GM19438 (cell line): ENCODE measurements around the gene HSPG2.

Experiments
- ATAC-seq: cut with Tn5 transposase; IDR thresholded peaks from one replicate; pipeline ENCODE4 v1.9.1; 2021; ENCODE audit warnings: low read depth; ENCODE audit not compliant: unreplicated experiment

Gene HSPG2

GRCh38 chr1:21851430-21852250 is 85.5 kb downstream of the HSPG2 start:
- no peak for ATAC-seq

DNA sequence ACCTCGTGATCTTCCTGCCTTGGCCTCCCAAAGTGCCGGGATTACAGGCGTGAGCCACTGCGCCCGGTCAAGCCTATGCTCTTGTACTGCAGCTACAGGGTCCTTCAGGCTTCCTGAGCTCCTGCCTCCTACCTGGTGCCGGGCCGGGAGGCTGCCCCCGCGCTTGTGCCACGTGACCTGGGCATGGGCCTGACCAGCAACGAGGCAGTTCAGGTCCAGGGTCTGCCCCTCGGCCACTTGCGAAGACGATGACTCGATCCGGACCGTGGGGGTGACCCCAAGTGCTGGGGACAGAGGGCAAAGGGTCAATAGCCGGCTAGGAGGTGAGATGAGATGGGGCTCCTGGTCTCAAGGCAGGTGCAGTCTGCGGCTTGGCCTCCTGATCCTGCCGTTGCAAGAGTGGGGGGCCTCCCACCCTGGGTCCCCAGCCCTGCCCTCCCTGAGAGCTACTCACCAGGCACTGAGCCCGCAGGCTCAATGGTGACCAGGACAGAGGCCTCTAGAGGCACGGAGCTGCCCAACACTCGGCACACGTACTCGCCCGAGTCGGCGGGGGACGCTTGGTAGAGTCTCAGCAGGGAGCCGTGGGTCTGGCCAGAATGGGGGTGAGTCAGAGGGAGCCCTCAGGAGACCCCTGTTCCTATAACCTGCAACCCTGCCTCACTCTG is 87.1 kb downstream of the HSPG2 start:
- no peak for ATAC-seq

- ATAC-seq, result no peak
These were observed 88.5 kb downstream of the HSPG2 start for GRCh38 chr1:21848524-21849174.

GRCh38 chr1:21847223-21848205 is 89.6 kb downstream of the HSPG2 start:
- ATAC-seq, result no peak

- no peak for ATAC-seq
These were observed 91.2 kb downstream of the HSPG2 start for GRCh38 chr1:21845646-21846641.

GRCh38 chr1:21843996-21844395 is 93.1 kb downstream of the HSPG2 start:
- no peak for ATAC-seq

DNA sequence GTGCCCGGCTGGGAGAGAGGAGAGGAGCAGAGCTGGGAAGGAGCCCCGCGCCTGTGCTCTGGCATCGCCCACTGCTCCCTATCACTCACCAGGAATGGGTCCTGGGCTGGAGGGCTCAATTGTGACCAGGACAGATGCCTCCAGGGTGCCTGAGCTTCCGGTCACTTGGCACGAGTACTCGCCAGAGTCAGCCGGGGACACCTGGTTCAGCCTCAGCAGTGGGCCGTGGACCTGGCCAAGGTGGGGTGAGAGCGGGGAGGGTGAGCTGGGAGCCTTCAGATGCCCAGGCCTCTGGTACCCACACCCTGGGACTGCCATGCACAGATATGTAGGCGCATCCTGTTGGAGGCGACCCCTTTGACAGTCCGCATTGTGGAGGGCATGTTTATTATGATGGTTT is 93.9 kb downstream of the HSPG2 start:
- ATAC-seq, result no peak

- no peak for ATAC-seq
These were observed 94.4 kb downstream of the HSPG2 start for GRCh38 chr1:21842606-21843162.

DNA sequence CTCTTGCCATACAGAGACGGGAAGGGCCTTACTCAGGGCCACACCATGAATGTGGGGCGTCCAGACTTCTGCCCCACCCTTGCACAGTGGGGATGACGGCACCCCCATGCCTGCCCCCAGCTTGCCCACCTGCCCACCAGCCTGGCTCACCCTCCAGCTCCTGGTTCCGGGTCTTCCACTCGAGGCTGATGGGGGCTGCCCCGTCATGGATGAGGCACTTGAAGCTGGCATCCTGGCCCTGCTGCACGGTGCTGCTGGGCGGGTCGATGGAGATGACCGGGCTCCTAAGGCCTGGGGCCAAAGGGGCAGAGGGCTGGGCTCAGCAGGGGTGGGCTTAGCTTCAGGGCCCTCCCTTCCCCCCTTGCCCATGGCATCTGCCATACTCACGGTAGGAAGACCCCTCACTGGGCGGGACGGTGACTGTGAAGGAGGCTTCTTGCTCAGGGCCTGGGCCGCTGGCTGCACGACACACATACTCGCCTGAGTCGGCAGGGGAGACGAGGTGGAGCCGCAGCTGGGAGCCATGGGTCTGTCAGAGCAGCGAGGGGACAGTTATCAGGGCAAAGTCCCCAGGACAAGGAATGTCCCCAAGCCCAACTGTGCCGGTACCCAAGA is 95.2 kb downstream of the HSPG2 start:
- no peak for ATAC-seq

DNA sequence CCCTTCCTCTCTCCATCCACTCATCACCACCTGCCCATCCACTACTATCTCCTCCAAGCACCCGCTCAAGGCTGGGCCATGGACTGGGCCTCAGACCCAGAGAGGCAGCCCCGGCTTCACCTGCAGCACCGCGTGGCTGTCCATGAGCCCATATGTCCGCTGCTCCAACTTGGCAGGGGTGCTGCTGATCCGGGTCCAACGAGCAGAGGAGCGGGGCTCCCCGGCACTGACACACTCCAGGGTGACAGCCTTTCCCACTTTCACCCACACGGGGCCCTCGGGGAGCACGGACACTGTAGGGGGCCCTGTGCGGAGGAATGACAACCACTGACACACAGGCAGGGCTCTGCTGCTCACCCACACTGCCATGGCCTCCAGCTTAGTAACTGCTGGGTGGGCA is 96.1 kb downstream of the HSPG2 start:
- ATAC-seq, result no peak

DNA sequence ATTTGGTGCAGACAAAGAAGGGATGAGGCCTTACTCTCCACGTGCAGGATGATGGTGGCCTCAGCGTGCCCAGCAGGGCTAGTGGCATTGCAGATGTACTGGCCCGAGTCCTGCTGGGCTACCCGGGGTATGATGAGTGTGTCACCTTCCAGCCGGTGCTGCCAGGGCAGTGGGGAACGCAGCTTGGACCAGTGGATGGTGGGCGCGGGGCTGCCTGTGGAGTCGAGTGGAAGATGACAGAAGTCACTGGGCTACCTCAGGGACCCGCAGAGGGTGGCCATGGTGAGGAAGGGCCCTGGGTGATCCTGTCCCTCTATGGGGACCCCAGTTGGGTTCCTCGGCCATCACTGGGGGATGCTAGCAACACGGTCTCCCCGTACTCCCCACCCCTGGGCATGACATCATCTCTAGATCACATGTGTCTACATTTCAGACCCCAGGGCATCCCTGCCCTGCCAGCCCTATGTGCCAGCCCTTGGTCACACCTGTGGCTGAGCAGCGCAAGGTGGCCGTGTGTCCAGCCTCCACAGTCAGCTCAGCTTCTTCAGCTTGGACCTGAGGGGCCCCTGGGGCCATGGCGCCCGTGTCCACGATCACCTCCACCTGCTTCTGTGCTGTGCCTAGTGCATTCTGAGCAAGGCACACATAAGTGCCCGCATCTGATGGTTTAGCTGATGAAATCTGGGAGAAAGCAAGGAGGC is 97.6 kb downstream of the HSPG2 start:
- no peak for ATAC-seq

- ATAC-seq, result no peak
These were observed 98.6 kb downstream of the HSPG2 start for GRCh38 chr1:21838359-21839157.

DNA sequence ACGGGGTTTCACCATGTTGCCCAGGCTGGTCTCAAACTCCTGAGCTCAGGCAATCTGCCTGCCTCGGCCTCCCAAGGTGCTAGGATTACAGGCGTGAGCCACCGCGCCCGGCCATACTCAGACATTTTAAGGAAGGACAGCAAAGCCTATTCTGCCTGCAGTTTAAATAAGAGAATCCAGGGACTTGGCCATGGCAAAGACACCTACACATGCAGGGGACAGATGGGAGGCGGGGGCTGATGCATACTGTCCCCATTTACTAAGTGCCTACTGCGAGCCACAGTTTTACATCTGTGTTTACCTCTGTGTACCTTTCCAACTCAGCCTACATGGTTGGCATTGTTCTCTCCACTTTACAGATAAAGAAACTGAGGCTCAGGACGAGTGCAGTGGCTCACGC is 99.6 kb downstream of the HSPG2 start:
- ATAC-seq, result no peak

GRCh38 chr1:21836729-21837128 is 100.4 kb downstream of the HSPG2 start:
- no peak for ATAC-seq

- no peak for ATAC-seq
These were observed 101.1 kb downstream of the HSPG2 start for GRCh38 chr1:21836010-21836409.

DNA sequence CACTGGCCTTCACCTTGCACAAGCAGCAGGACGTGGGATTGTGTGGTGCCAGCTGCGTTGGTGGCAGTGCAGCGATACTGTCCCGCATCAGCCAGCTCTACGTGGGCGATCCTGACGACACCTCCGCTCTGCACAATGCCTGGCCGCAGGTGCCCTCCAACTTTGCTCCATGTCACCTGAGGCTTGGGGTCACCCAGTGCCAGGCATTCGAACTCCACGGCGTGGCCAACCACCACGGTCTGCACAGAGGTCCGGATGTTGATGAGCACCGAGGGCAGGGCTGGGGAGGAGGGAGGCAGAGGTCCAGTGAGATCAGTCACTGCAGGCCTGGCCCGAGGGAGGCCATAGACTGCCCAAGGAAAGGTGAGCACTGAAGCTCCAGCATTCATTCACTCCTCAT is 102.4 kb downstream of the HSPG2 start:
- ATAC-seq, result no peak

DNA sequence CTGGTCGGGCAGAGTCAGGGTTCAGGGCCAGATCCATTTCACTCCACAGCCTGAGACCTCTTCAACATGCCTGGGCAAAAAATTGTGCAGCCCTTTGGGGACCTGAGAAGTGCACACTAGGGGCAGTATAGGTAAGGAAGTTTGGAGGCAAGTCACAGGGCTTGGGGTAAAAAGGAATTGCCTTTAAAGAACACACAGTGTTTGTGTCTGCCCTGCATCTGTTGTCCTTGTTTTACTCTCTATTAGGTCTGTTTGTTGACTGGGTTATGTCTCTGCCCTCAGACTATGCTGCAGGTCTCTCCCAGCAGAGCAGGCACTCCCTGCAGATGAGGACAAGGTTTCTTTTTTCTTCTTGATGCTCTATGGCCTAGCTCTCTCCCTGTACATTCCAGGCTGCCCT is 103.0 kb downstream of the HSPG2 start:
- no peak for ATAC-seq
